OCI-LY3 (cell line): ENCODE results near the gene FAM53B.

Experiments
- CTCF ChIP-seq: fragments of 200-600, 300-600 bp; sonication (generic); IDR thresholded peaks from 2 replicates; pipeline ENCODE4 v1.5.1; 2014; ENCODE audit warnings: antibody characterized with exemption, low read length, low read depth
- EZH2phosphoT487 ChIP-seq: fragments of 200-600 bp; shearing (Covaris generic); IDR thresholded peaks from 2 replicates; pipeline ENCODE4 v1.6.1; 2018; ENCODE audit warnings: antibody characterized with exemption, mixed run types, low read depth

GRCh38 chr10:124675824-124676223, 68.4 kb downstream of the FAM53B start:
- TF ChIP-seq CTCF (no peak), EZH2phosphoT487 (no peak)
